Nephron progenitor cell (in vitro differentiated cells): ENCODE measurements around the gene ADAMTS9.
A peak's percentile ranks its signal among the peaks of the same experiment; 100 is the strongest.

Experiments
- DNase-seq: peaks from one replicate; pipeline ENCODE4 v3.0.0; 2021
- H3K27ac Mint-ChIP-seq: 2 replicates; pipeline ENCODE4 v1.8.0; 2021; ENCODE audit warnings: mild to moderate bottlenecking, moderate library complexity, mixed read lengths
- H3K27me3 Mint-ChIP-seq: 2 replicates; pipeline ENCODE4 v1.8.0; 2021; ENCODE audit warnings: mild to moderate bottlenecking, low read depth, mixed read lengths; ENCODE audit not compliant: poor library complexity
- H3K36me3 Mint-ChIP-seq: 2 replicates; pipeline ENCODE4 v1.8.0; 2021; ENCODE audit warnings: low read depth, mixed read lengths
- H3K4me1 Mint-ChIP-seq: 2 replicates; pipeline ENCODE4 v1.8.0; 2021; ENCODE audit warnings: mixed read lengths
- H3K4me3 Mint-ChIP-seq: 2 replicates; pipeline ENCODE4 v1.8.0; 2021; ENCODE audit warnings: mild to moderate bottlenecking, moderate library complexity, mixed read lengths
- H3K9me3 Mint-ChIP-seq: 2 replicates; pipeline ENCODE4 v1.8.0; 2021; ENCODE audit warnings: mild to moderate bottlenecking, moderate library complexity, mixed read lengths
- CTCF ChIP-seq: fragments of 200-600 bp; sonication (generic); IDR thresholded peaks from 2 replicates; pipeline ENCODE4 v1.5.0; 2021; ENCODE audit warnings: antibody characterized with exemption

ADAMTS9 gene

GRCh38 chr3:64467255-64467944, 220.4 kb downstream of the ADAMTS9 start:
- peaks cover 1% of the 10 kb centered on the region for H3K27me3 Mint-ChIP-seq
- no peak for DNase-seq
- H3K4me3 Mint-ChIP-seq = no peak overlapping the region
- no peaks in the 10 kb centered on the region for H3K9me3 Mint-ChIP-seq
- H3K36me3 Mint-ChIP-seq = no peaks in the 10 kb centered on the region
- H3K4me1 Mint-ChIP-seq = peaks cover 40% of the 10 kb centered on the region
- peak overlapping the region; percentile 67 for H3K27ac Mint-ChIP-seq
- no peak for TF ChIP-seq CTCF
